Tibial nerve (tissue), 4 donors: ENCODE results near the gene C1orf141. TPM values are rescaled to one million over a fixed set of nuclear protein-coding genes. Genes with fewer than 3 reads are reported as not detected.

ENCODE experiments used
- DNase-seq, 2 donors: peaks; one replicate each; pipeline ENCODE4 v3.0.0-alpha.2; 2019; ENCODE audit warnings: low spot score in 2 of 2
- H3K27ac ChIP-seq, 4 donors: fragments of 200-600 bp; sonication (generic) in 3 of 4; one replicate each; pipeline ENCODE4 v1.5.1; 2017 to 2019; ENCODE audit warnings: mild to moderate bottlenecking in 1 of 4
- H3K27me3 ChIP-seq, 2 donors: fragments of 200-600 bp; sonication (generic) in 1 of 2; one replicate each; pipeline versions ENCODE4 v1.5.1 to v1.6.0; 2017 to 2019
- H3K36me3 ChIP-seq, 3 donors: fragments of 200-600 bp; sonication (generic); one replicate each; pipeline ENCODE4 v1.5.1; 2018 to 2019
- H3K4me1 ChIP-seq, 4 donors: fragments of 200-600 bp; sonication (generic) in 3 of 4; one replicate each; pipeline ENCODE4 v1.5.1; 2017 to 2019
- H3K4me3 ChIP-seq, 4 donors: fragments of 200-600 bp; sonication (generic) in 3 of 4; one replicate each; pipeline ENCODE4 v1.5.1; 2017 to 2019; ENCODE audit warnings: mild to moderate bottlenecking in 1 of 4, moderate library complexity in 1 of 4
- H3K9me3 ChIP-seq, 4 donors: fragments of 200-600 bp; sonication (generic) in 3 of 4; one replicate each; pipeline ENCODE4 v1.5.1; 2017 to 2019
- CTCF ChIP-seq, 5 experiments: fragments of 200-600 bp in 3 of 5; fragments of 450-650 bp in 2 of 5; sonication (generic) in 3 of 5; IDR thresholded peaks; one replicate each; pipeline ENCODE4 v1.5.1; 2016 to 2019; ENCODE audit warnings: antibody characterized with exemption in 5 of 5, mild to moderate bottlenecking in 3 of 5, moderate library complexity in 2 of 5
- EP300 ChIP-seq, 2 donors: sonication (generic); formaldehyde crosslinking; IDR thresholded peaks; one replicate each; pipeline ENCODE4 v1.6.1; 2017; ENCODE audit warnings: antibody characterized with exemption in 2 of 2, mild to moderate bottlenecking in 1 of 2
- POLR2A ChIP-seq, 2 donors: fragments of 450-650 bp; IDR thresholded peaks; one replicate each; pipeline ENCODE4 v1.6.1; 2017; ENCODE audit warnings: antibody characterized with exemption in 2 of 2, mild to moderate bottlenecking in 2 of 2, moderate library complexity in 2 of 2
- WGBS, 2 donors: methylation state at CpG; one replicate each; pipeline ENCODE4 v1.1.5; 2018; 5-methylcytosine and 5-hydroxymethylcytosine counted together
- small RNA-seq: library from RNA; depleted of rRNA; stranded (forward); fragments of <200 nt; gene quantifications from one replicate; pipeline ENCODE3, GENCODE V24; 2016
- total RNA-seq, 4 donors: library from RNA; depleted of rRNA; stranded (reverse); fragments of >200 nt; gene quantifications; one replicate each; pipeline ENCODE4 v1.1.0, GENCODE V29; 2016

C1orf141 gene
- total RNA-seq, 4 donors from 2014 or later, result not detected

- TF ChIP-seq EP300 (IDR thresholded peaks at IDR 0.05), result no peak
- TF ChIP-seq CTCF (IDR thresholded peaks at IDR 0.05), result no peak
- no peak for TF ChIP-seq POLR2A (IDR thresholded peaks at IDR 0.05)
- no peak for DNase-seq
- Histone ChIP-seq H3K27ac (no peak overlapping the region), H3K4me1 (peaks cover 0 to 23% (median 9%) of the 10 kb centered on the region in 4 donors), H3K27me3 (no peaks in the 10 kb centered on the region), H3K4me3 (no peak overlapping the region), H3K36me3 (peaks cover 0 to 33% (median under 1%) of the 10 kb centered on the region in 3 donors), H3K9me3 (no peaks in the 10 kb centered on the region)
- WGBS, 2 donors, result 61 to 79% methylated on average over 4 of the region's 4 CpGs
Measured at GRCh38 chr1:67051196-67051595, 83.6 kb downstream of the C1orf141 start.

- Histone ChIP-seq H3K4me1 (no peaks in the 10 kb centered on the region), H3K27ac (no peak overlapping the region), H3K4me3 (no peak overlapping the region), H3K9me3 (no peaks in the 10 kb centered on the region), H3K27me3 (no peaks in the 10 kb centered on the region), H3K36me3 (peaks cover 0 to 92% (median 8%) of the 10 kb centered on the region in 3 donors)
- TF ChIP-seq CTCF (IDR thresholded peaks at IDR 0.05) (no peak), POLR2A (IDR thresholded peaks at IDR 0.05) (no peak), EP300 (IDR thresholded peaks at IDR 0.05) (no peak)
- 92 to 95% methylated on average over 4 of the region's 4 CpGs for WGBS, 2 donors
- DNase-seq, result no peak
Measured at GRCh38 chr1:67044631-67045270, 90.0 kb downstream of the C1orf141 start.

GRCh38 chr1:67043366-67043765 is 91.4 kb downstream of the C1orf141 start:
- Histone ChIP-seq H3K36me3 (peaks cover 0 to 93% (median 8%) of the 10 kb centered on the region in 3 donors), H3K4me3 (no peak overlapping the region), H3K27me3 (no peaks in the 10 kb centered on the region), H3K4me1 (no peaks in the 10 kb centered on the region), H3K9me3 (no peaks in the 10 kb centered on the region), H3K27ac (no peak overlapping the region)
- WGBS, 2 donors, result 58 to 74% methylated on average over 3 of the region's 3 CpGs
- no peak for DNase-seq
- TF ChIP-seq POLR2A (IDR thresholded peaks at IDR 0.05) (no peak), CTCF (IDR thresholded peaks at IDR 0.05) (no peak), EP300 (IDR thresholded peaks at IDR 0.05) (no peak)

Small RNA genes lying within 50 kb of the gene (small RNA-seq; reads per million reads assigned to genes)
- gene RF00322, result not detected

Other genes starting within 250 kb of the C1orf141 start
- gene DNAI4, start 210.1 kb downstream of the C1orf141 start, total RNA-seq, result 10 to 100 TPM; 13.5 to 23.6 (median 17.2) TPM
- 10 to 100 TPM; 25.5 to 43.5 (median 40.1) TPM for gene MIER1, start 210.0 kb downstream of the C1orf141 start, total RNA-seq
- 10 to 100 TPM in 1 of 4 donors, 1 to 10 TPM in 3; 8.7 to 10.5 (median 9.1) TPM for gene SLC35D1, start 80.8 kb downstream of the C1orf141 start, total RNA-seq
- gene IL23R, start 31.5 kb upstream of the C1orf141 start, total RNA-seq, result not detected
- gene IL12RB2, start 172.9 kb upstream of the C1orf141 start, total RNA-seq, result 1 to 10 TPM in 3 of 4 donors, under 1 TPM in 1; 0.87 to 6.5 (median 1.7) TPM